ENCODE results near the gene DENND2A. TPM values are rescaled to one million over a fixed set of nuclear protein-coding genes. Genes with fewer than 3 reads are reported as not detected.

DENND2A gene
- total RNA-seq, 1 experiment from 2014 or later: 7.3 TPM

GRCh38 chr7:140657891-140658290 is 17.3 kb upstream of the DENND2A start:
- H3K9me3 Mint-ChIP-seq: peaks cover 2 to 3% of the 10 kb centered on the region in 2 experiments; a peak in 2 of 5 replicates

More at GRCh38 chr7:140657891-140658290, 17.3 kb upstream of the DENND2A start:
- no peak overlapping the region for H2AFZ ChIP-seq (ENCODE audit: low read length)
- no peaks in the 10 kb centered on the region for H3K79me1 ChIP-seq (ENCODE audit: insufficient read depth, low read depth, low read length, poor library complexity, severe bottlenecking)
- no peak overlapping the region; a peak in 1 of 7 replicates for H3K27ac Mint-ChIP-seq
- H2BK20ac ChIP-seq (ENCODE audit: low read depth, low read length, poor library complexity, severe bottlenecking): no peak overlapping the region
- no peak for TF ChIP-seq CTCF (conservative IDR thresholded peaks at IDR 0.05)
- no peak overlapping the region for H3K18ac ChIP-seq (ENCODE audit: insufficient read length, low read depth, low read length)
- no peak overlapping the region for H3K27ac ChIP-seq (ENCODE audit: insufficient read length, low read depth, low read length)
- no peak overlapping the region for H3K4ac ChIP-seq (ENCODE audit: low read depth, low read length)
- H4K20me1 ChIP-seq (ENCODE audit: control insufficient read depth, insufficient read depth, insufficient read length): no peaks in the 10 kb centered on the region
- H2BK12ac ChIP-seq (ENCODE audit: insufficient read length, low read depth, low read length): no peak overlapping the region
- H3K23me2 ChIP-seq (ENCODE audit: insufficient read length, low read depth, low read length, poor library complexity, severe bottlenecking): no peaks in the 10 kb centered on the region
- H3K4me1 Mint-ChIP-seq: peaks cover 8 to 14% of the 10 kb centered on the region in 2 experiments; a peak in 3 of 4 replicates
- no peak overlapping the region for H3K4me2 ChIP-seq (ENCODE audit: insufficient read depth, insufficient read length, low read length)
- H2AK5ac ChIP-seq (ENCODE audit: insufficient read length, low read length): no peak overlapping the region
- peaks cover 6% of the 10 kb centered on the region for H3K27me3 Mint-ChIP-seq (ENCODE audit: low read depth)
- no peak overlapping the region for H2BK15ac ChIP-seq (ENCODE audit: low read depth, low read length)
- H4K8ac ChIP-seq (replicated peaks; ENCODE audit: insufficient read length, low read depth, low read length): no peak overlapping the region
- no peak overlapping the region for H3K56ac ChIP-seq (ENCODE audit: insufficient read length, low read depth, low read length)
- H3K14ac ChIP-seq (ENCODE audit: insufficient read depth, low read length): no peak overlapping the region
- no peaks in the 10 kb centered on the region for H3K36me3 Mint-ChIP-seq (ENCODE audit: insufficient read depth in 1 of 3, low read depth in 3 of 3)
- no peak overlapping the region for H2BK120ac ChIP-seq (ENCODE audit: low read depth, low read length, poor library complexity, severe bottlenecking)
- no peaks in the 10 kb centered on the region for H3K9me3 ChIP-seq (ENCODE audit: control insufficient read depth, low read depth, low read length)
- H4K5ac ChIP-seq (ENCODE audit: insufficient read length, low read depth, low read length): no peak overlapping the region
- no CpG with 5 or more reads among the region's 9 CpGs for WGBS (ENCODE audit: extremely low coverage, insufficient read length, low lambda C conversion rate)
- H4K91ac ChIP-seq (ENCODE audit: insufficient read length, low read depth, low read length): no peak overlapping the region
- no peak overlapping the region for H3K9ac ChIP-seq (ENCODE audit: extremely low read depth, insufficient read length, low read length)
- no peak overlapping the region for H2BK5ac ChIP-seq (ENCODE audit: insufficient read length, low read length)
- H3K23ac ChIP-seq (ENCODE audit: insufficient read length, low read depth, low read length): no peak overlapping the region
- H3K27me3 ChIP-seq (ENCODE audit: insufficient read depth, low read length): no peaks in the 10 kb centered on the region
- DNase-seq: no peak
- no peaks in the 10 kb centered on the region for H3K79me2 ChIP-seq (ENCODE audit: insufficient read depth, low read length)
- H3K4me1 ChIP-seq (ENCODE audit: insufficient read depth, low read length): peaks cover 2% of the 10 kb centered on the region; the same call in 1 of the 2 replicates
- H3T11ph ChIP-seq (ENCODE audit: low read length): no peak overlapping the region
- no peak overlapping the region for H3K4me3 Mint-ChIP-seq
